GM23338 (cell line): ENCODE results near the gene ACTR10. TPM values are rescaled to one million over a fixed set of nuclear protein-coding genes. Genes with fewer than 3 reads are reported as not detected.

Experiments
- ATAC-seq: fragments of 200-7000 bp; cut with Tn5 transposase; 3 replicates; pipeline ENCODE4 v1.9.1; 2020
- DNase-seq: peaks from one replicate; pipeline ENCODE4 v3.0.0-alpha.2; 2015; ENCODE audit warnings: low spot score
- H2AFZ ChIP-seq: fragments of 200-600 bp; sonication (generic); 2 replicates; pipeline ENCODE4 v1.8.0; 2016; ENCODE audit warnings: antibody characterized with exemption, mild to moderate bottlenecking, moderate library complexity
- H3F3A ChIP-seq: fragments of 200-600 bp; sonication (generic); replicated peaks from 2 replicates; pipeline ENCODE4 v1.8.0; 2017; ENCODE audit warnings: antibody characterized with exemption, mixed run types, low read depth
- H3K27ac ChIP-seq: fragments of 200-600 bp; sonication (generic); 2 replicates; pipeline ENCODE4 v1.6.1; 2016; ENCODE audit warnings: low read depth
- H3K27me3 ChIP-seq: fragments of 200-600 bp; sonication (generic); 2 replicates; pipeline ENCODE4 v1.8.0; 2016; ENCODE audit warnings: mild to moderate bottlenecking, mixed run types, moderate library complexity; ENCODE audit not compliant: insufficient read depth
- H3K36me3 ChIP-seq: fragments of 200-600 bp; sonication (generic); 2 replicates; pipeline ENCODE4 v1.8.0; 2016; ENCODE audit warnings: mild to moderate bottlenecking; ENCODE audit not compliant: insufficient read depth
- H3K4me1 ChIP-seq: fragments of 200-600 bp; sonication (generic); 2 replicates; pipeline ENCODE4 v1.8.0; 2016; ENCODE audit warnings: mild to moderate bottlenecking, moderate library complexity; ENCODE audit not compliant: insufficient read depth
- H3K4me2 ChIP-seq: fragments of 200-600 bp; sonication (generic); 2 replicates; pipeline ENCODE4 v1.7.1; 2017; ENCODE audit warnings: mixed run types
- H3K4me3 ChIP-seq: fragments of 200-600 bp; sonication (generic); 2 replicates; pipeline ENCODE4 v1.6.1; 2016; ENCODE audit warnings: mixed run types
- H3K79me2 ChIP-seq: fragments of 200-600 bp; sonication (generic); replicated peaks from 2 replicates; pipeline ENCODE4 v1.8.0; 2017; ENCODE audit warnings: mild to moderate bottlenecking; ENCODE audit not compliant: insufficient read depth
- H3K9me2 ChIP-seq: fragments of 200-600 bp; sonication (generic); 2 replicates; pipeline ENCODE4 v1.8.0; 2017; ENCODE audit not compliant: insufficient read depth
- H4K20me1 ChIP-seq: fragments of 200-600 bp; sonication (generic); replicated peaks from 2 replicates; pipeline ENCODE4 v1.8.0; 2017; ENCODE audit warnings: mild to moderate bottlenecking; ENCODE audit not compliant: insufficient read depth
- H3K27ac Mint-ChIP-seq: 2 replicates; pipeline ENCODE4 v1.8.0; 2020; ENCODE audit warnings: inconsistent platforms, mild to moderate bottlenecking, moderate library complexity, mixed read lengths
- H3K27me3 Mint-ChIP-seq: 3 replicates; pipeline ENCODE4 v1.8.0; 2022; ENCODE audit warnings: low read depth, mild to moderate bottlenecking, moderate library complexity, mixed read lengths, inconsistent platforms; ENCODE audit not compliant: insufficient read depth, poor library complexity
- H3K36me3 Mint-ChIP-seq: 3 replicates; pipeline ENCODE4 v1.8.0; 2021; ENCODE audit warnings: low read depth, mild to moderate bottlenecking, inconsistent platforms, moderate library complexity, mixed read lengths
- H3K4me1 Mint-ChIP-seq: 3 replicates; pipeline ENCODE4 v1.8.0; 2020; ENCODE audit warnings: mild to moderate bottlenecking, inconsistent platforms, mixed read lengths
- H3K4me3 Mint-ChIP-seq: 3 replicates; pipeline ENCODE4 v1.8.0; 2021; ENCODE audit warnings: moderate library complexity, mild to moderate bottlenecking, inconsistent platforms, mixed read lengths
- H3K9me3 Mint-ChIP-seq: 3 replicates; pipeline ENCODE4 v1.8.0; 2020; ENCODE audit warnings: moderate library complexity, mild to moderate bottlenecking, inconsistent platforms, mixed read lengths
- CREB1 ChIP-seq: fragments of 250-450 bp; sonication (Bioruptor Pico); IDR thresholded peaks from 2 replicates; pipeline ENCODE4 v1.5.0; 2020; ENCODE audit warnings: low read depth, mild to moderate bottlenecking, moderate library complexity
- CTCF ChIP-seq, 2 experiments: fragments of 200-600 bp in 1 of 2; sonication (generic) in 1 of 2; conservative IDR thresholded peaks; 2 replicates each; pipeline versions ENCODE4 v1.5.1 to v1.6.1; 2016 to 2017; ENCODE audit warnings: antibody characterized with exemption in 2 of 2, low read depth in 2 of 2, mild to moderate bottlenecking in 2 of 2, moderate library complexity in 1 of 2
- EZH2 ChIP-seq: fragments of 200-600 bp; sonication (generic); IDR thresholded peaks from one replicate; pipeline ENCODE4 v1.8.0; 2017; ENCODE audit warnings: antibody characterized with exemption, mild to moderate bottlenecking, low read depth; ENCODE audit not compliant: unreplicated experiment
- JUNB ChIP-seq: IDR thresholded peaks from one replicate; pipeline ENCODE4 v1.6.1; 2016; ENCODE audit warnings: antibody characterized with exemption; ENCODE audit not compliant: unreplicated experiment
- POLR2AphosphoS5 ChIP-seq: IDR thresholded peaks from 2 replicates; pipeline ENCODE4 v1.6.1; 2016; ENCODE audit warnings: antibody characterized with exemption, low read depth
- ZNF114 ChIP-seq: fragments of 250-450 bp; sonication (Bioruptor Pico); IDR thresholded peaks from 2 replicates; pipeline ENCODE4 v1.5.0; 2020; ENCODE audit warnings: mild to moderate bottlenecking, moderate library complexity
- ZNF331 ChIP-seq: fragments of 250-450 bp; sonication (Bioruptor Pico); IDR thresholded peaks from 2 replicates; pipeline ENCODE4 v1.5.0; 2020; ENCODE audit warnings: low read depth, mild to moderate bottlenecking, moderate library complexity
- long read RNA-seq: library from polyadenylated mRNA; unstranded; transcript quantifications from one replicate; pipeline ENCODE4 v2.0.0, GENCODE V29; 2020; ENCODE audit not compliant: unreplicated experiment
- polyA plus RNA-seq: library from polyadenylated mRNA; unstranded; fragments of >200 nt; fragmentation: Nextera tagmentation; extraction: Ambion mirVana; gene quantifications from 2 replicates; pipeline ENCODE4 v1.2.1, GENCODE V29; 2016
- total RNA-seq: library from RNA; depleted of rRNA; stranded (reverse); fragments of >200 nt; shearing (Covaris generic); gene quantifications from 2 replicates; pipeline ENCODE4 v1.2.3, GENCODE V29; 2014; rRNA removed
- TF ChIP-seq, protein P1 (sequence below): fragments of 250-450 bp; sonication (Bioruptor Pico); IDR thresholded peaks from 2 replicates; pipeline ENCODE4 v1.5.0; 2020; ENCODE audit warnings: mild to moderate bottlenecking, moderate library complexity

The ACTR10 gene
- 30.8 and 48.7 TPM in 2 replicates for total RNA-seq
- polyA plus RNA-seq = 50.2 and 51.3 TPM in 2 replicates
- long read RNA-seq, transcript ACTR10-201 (13 exons, 2,419 nt) = major isoform, 35 of 42 reads
- long read RNA-seq, partial matches to known transcripts = 5 of 42 reads
- long read RNA-seq, other reads (novel, unspliced or antisense) = 2 of 42 reads

GRCh38 chr14:58199726-58200479 lies at the start of gene ACTR10:
ACTR10 (plus strand) TSS chr14:58200149; CDS start chr14:58200218, 69 bp downstream.
- peak within 1 kb of the TSS; percentile 100 for H3K4me2 ChIP-seq
- H3K79me2 ChIP-seq = peaks cover 26% of the 10 kb centered on the region
- H3K27ac ChIP-seq = peak within 1 kb of the TSS; percentile 83; the same call in 1 of the 2 replicates
- peaks cover 3% of the 10 kb centered on the region; the same call in 1 of the 3 replicates for H3K36me3 Mint-ChIP-seq
- DNase-seq = peak; percentile 83
- peak within 1 kb of the TSS; percentile 96 for H3K4me3 Mint-ChIP-seq
- H3K4me1 Mint-ChIP-seq = peaks cover 11% of the 10 kb centered on the region
- no peaks in the 10 kb centered on the region for H3K36me3 ChIP-seq
- H3K4me1 ChIP-seq = peaks cover 11% of the 10 kb centered on the region
- peak within 1 kb of the TSS; percentile 100 for H2AFZ ChIP-seq
- H3K9me2 ChIP-seq = no peaks in the 10 kb centered on the region
- TF ChIP-seq CREB1 (CRISPR knock-in tag) = peak; percentile 9; the same call in 1 of the 2 replicates
- TF ChIP-seq CTCF (conservative IDR thresholded peaks at IDR 0.05; ENCODE audit: low read depth in 2 of 2) = no peak
- TF ChIP-seq POLR2AphosphoS5 = peak; percentile 84
- TF ChIP-seq JUNB = no peak
- H4K20me1 ChIP-seq = 0 out of 2 replicates have a peak, but pooled peaks cover 10% of the 10 kb centered on the region
- ATAC-seq = peak; percentile 95
- H3K27me3 Mint-ChIP-seq = peaks cover 4% of the 10 kb centered on the region
- H3F3A ChIP-seq = no peaks in the 10 kb centered on the region
- H3K4me3 ChIP-seq = peak within 1 kb of the TSS; percentile 99
- peak within 1 kb of the TSS; percentile 88 for H3K27ac Mint-ChIP-seq
- H3K27me3 ChIP-seq = no peaks in the 10 kb centered on the region
- no peaks in the 10 kb centered on the region for H3K9me3 Mint-ChIP-seq

GRCh38 chr14:58150243-58150805 lies 49.6 kb upstream of the ACTR10 start:
- Histone ChIP-seq H2AFZ (no peak overlapping the region), H4K20me1 (0 out of 2 replicates have a peak, but pooled peaks cover 5% of the 10 kb centered on the region), H3F3A (peaks cover 8% of the 10 kb centered on the region; the same call in 1 of the 2 replicates), H3K9me2 (no peaks in the 10 kb centered on the region; the same call in 1 of the 2 replicates), H3K27ac (no peak overlapping the region), H3K36me3 (no peaks in the 10 kb centered on the region; the same call in 1 of the 2 replicates), H3K79me2 (no peaks in the 10 kb centered on the region), H3K4me3 (peak overlapping the region; percentile 96), H3K4me2 (peak overlapping the region; percentile 99), H3K4me1 (peaks cover 39% of the 10 kb centered on the region), H3K27me3 (peaks cover 22% of the 10 kb centered on the region)
- Mint-ChIP-seq H3K4me1 (peaks cover 36% of the 10 kb centered on the region), H3K36me3 (no peaks in the 10 kb centered on the region), H3K27me3 (peaks cover 16% of the 10 kb centered on the region), H3K27ac (no peak overlapping the region), H3K4me3 (peak overlapping the region; percentile 88), H3K9me3 (no peaks in the 10 kb centered on the region)
- DNase-seq (no peak), ATAC-seq (no peak)
- TF ChIP-seq CTCF (conservative IDR thresholded peaks at IDR 0.05; ENCODE audit: low read depth in 2 of 2) (no peak), ZNF114 (CRISPR knock-in tag) (no peak), JUNB (no peak), ZNF331 (CRISPR knock-in tag) (no peak), EZH2 (no peak)
- TF ChIP-seq, protein P1, sequence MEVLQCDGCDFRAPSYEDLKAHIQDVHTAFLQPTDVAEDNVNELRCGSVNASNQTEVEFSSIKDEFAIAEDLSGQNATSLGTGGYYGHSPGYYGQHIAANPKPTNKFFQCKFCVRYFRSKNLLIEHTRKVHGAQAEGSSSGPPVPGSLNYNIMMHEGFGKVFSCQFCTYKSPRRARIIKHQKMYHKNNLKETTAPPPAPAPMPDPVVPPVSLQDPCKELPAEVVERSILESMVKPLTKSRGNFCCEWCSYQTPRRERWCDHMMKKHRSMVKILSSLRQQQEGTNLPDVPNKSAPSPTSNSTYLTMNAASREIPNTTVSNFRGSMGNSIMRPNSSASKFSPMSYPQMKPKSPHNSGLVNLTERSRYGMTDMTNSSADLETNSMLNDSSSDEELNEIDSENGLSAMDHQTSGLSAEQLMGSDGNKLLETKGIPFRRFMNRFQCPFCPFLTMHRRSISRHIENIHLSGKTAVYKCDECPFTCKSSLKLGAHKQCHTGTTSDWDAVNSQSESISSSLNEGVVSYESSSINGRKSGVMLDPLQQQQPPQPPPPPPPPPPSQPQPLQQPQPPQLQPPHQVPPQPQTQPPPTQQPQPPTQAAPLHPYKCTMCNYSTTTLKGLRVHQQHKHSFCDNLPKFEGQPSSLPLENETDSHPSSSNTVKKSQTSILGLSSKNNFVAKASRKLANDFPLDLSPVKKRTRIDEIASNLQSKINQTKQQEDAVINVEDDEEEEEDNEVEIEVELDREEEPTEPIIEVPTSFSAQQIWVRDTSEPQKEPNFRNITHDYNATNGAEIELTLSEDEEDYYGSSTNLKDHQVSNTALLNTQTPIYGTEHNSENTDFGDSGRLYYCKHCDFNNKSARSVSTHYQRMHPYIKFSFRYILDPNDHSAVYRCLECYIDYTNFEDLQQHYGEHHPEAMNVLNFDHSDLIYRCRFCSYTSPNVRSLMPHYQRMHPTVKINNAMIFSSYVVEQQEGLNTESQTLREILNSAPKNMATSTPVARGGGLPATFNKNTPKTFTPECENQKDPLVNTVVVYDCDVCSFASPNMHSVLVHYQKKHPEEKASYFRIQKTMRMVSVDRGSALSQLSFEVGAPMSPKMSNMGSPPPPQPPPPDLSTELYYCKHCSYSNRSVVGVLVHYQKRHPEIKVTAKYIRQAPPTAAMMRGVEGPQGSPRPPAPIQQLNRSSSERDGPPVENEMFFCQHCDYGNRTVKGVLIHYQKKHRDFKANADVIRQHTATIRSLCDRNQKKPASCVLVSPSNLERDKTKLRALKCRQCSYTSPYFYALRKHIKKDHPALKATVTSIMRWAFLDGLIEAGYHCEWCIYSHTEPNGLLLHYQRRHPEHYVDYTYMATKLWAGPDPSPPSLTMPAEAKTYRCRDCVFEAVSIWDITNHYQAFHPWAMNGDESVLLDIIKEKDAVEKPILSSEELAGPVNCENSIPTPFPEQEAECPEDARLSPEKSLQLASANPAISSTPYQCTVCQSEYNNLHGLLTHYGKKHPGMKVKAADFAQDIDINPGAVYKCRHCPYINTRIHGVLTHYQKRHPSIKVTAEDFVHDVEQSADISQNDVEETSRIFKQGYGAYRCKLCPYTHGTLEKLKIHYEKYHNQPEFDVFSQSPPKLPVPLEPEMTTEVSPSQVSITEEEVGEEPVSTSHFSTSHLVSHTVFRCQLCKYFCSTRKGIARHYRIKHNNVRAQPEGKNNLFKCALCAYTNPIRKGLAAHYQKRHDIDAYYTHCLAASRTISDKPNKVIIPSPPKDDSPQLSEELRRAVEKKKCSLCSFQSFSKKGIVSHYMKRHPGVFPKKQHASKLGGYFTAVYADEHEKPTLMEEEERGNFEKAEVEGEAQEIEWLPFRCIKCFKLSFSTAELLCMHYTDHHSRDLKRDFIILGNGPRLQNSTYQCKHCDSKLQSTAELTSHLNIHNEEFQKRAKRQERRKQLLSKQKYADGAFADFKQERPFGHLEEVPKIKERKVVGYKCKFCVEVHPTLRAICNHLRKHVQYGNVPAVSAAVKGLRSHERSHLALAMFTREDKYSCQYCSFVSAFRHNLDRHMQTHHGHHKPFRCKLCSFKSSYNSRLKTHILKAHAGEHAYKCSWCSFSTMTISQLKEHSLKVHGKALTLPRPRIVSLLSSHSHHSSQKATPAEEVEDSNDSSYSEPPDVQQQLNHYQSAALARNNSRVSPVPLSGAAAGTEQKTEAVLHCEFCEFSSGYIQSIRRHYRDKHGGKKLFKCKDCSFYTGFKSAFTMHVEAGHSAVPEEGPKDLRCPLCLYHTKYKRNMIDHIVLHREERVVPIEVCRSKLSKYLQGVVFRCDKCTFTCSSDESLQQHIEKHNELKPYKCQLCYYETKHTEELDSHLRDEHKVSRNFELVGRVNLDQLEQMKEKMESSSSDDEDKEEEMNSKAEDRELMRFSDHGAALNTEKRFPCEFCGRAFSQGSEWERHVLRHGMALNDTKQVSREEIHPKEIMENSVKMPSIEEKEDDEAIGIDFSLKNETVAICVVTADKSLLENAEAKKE (CRISPR knock-in tag) = no peak
